Measurements from ENCODE around the gene FHAD1. TPM values are rescaled to one million over a fixed set of nuclear protein-coding genes. Genes with fewer than 3 reads are reported as not detected.

The FHAD1 gene
- total RNA-seq, 1 donor = 0.72 TPM

GRCh38 chr1:15383810-15384209 is 136.8 kb downstream of the FHAD1 start:
- Histone ChIP-seq H3K4me1 (ENCODE audit: insufficient read depth, low read length) (peaks cover 5% of the 10 kb centered on the region), H2AFZ (ENCODE audit: low read length) (peak overlapping the region; percentile 71), H3K27ac (ENCODE audit: low read depth, low read length) (no peak overlapping the region), H3K4me3 (ENCODE audit: insufficient read depth, low read length) (no peak overlapping the region), H3K79me2 (ENCODE audit: insufficient read depth, low read length) (no peaks in the 10 kb centered on the region), H3K27me3 (ENCODE audit: insufficient read depth, low read length) (no peaks in the 10 kb centered on the region), H4K20me1 (ENCODE audit: insufficient read depth, low read length) (no peaks in the 10 kb centered on the region), H3K9me3 (ENCODE audit: low read depth, low read length) (no peaks in the 10 kb centered on the region), H3K4me2 (ENCODE audit: insufficient read depth, low read length) (peak overlapping the region; percentile 81), H3K36me3 (ENCODE audit: insufficient read depth, low read length) (no peaks in the 10 kb centered on the region)
- no peak for DNase-seq (ENCODE audit: insufficient read length, low spot score, missing footprints)
- TF ChIP-seq CTCF (IDR thresholded peaks at IDR 0.05; ENCODE audit: extremely low read depth, low read depth, low read length) = no peak

DNA sequence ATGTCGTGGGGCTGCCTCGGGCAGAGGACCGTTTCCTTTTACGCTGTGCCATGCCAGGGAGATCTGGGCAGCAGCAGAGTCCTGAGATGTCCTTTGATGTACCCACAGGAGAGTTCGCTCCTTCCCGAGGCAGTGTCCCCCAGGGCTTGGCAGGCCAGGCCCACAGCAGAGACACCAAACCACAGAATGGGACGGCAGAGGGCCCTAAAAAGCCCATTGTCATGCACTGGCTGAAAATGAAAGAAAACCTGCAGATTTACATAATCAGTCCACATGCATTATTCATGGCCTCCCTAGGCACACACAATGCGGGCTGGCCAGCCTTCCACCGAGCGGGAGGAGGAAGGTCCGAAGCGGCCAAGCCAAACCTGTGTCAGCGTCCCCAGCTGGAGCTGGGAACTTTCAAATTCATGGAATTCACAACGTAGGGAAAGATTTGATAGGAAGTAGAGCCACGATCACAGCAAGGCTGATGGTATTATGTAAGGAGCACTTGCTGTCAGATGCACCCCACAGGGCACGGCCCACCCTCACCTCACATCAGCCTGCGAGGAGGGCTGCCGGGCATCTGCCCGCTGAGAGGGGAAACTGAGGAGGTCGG is 137.4 kb downstream of the FHAD1 start:
- H3K27ac ChIP-seq (ENCODE audit: low read depth, low read length) = no peak overlapping the region
- no peaks in the 10 kb centered on the region for H3K9me3 ChIP-seq (ENCODE audit: low read depth, low read length)
- H4K20me1 ChIP-seq (ENCODE audit: insufficient read depth, low read length) = no peaks in the 10 kb centered on the region
- H3K4me1 ChIP-seq (ENCODE audit: insufficient read depth, low read length) = peaks cover 5% of the 10 kb centered on the region
- peak overlapping the region; percentile 55 for H3K4me3 ChIP-seq (ENCODE audit: insufficient read depth, low read length)
- H2AFZ ChIP-seq (ENCODE audit: low read length) = peak overlapping the region; percentile 71
- no peaks in the 10 kb centered on the region for H3K79me2 ChIP-seq (ENCODE audit: insufficient read depth, low read length)
- TF ChIP-seq CTCF (IDR thresholded peaks at IDR 0.05; ENCODE audit: extremely low read depth, low read depth, low read length) = no peak
- peak overlapping the region; percentile 81 for H3K4me2 ChIP-seq (ENCODE audit: insufficient read depth, low read length)
- H3K36me3 ChIP-seq (ENCODE audit: insufficient read depth, low read length) = no peaks in the 10 kb centered on the region
- DNase-seq (ENCODE audit: insufficient read length, low spot score, missing footprints) = peak; percentile 90
- H3K27me3 ChIP-seq (ENCODE audit: insufficient read depth, low read length) = no peaks in the 10 kb centered on the region

DNA sequence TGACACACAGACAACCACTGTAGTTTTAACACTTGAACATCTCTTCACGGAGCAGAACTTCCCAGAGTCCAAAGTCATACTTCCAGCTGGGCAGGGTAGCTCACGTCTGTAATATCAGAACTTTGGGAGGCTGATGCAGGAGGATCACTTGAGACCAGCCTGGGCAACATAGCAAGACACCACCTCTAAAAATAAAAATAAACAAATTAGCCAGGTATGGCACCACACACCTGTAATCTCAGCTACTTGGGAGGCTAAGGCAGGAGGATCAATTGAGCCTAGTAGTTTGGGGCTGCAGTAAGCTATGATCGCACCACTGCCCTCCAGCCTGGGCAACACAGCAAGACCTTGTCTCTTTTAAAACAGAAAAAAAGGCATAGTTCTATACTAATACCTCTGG is 138.4 kb downstream of the FHAD1 start:
- H2AFZ ChIP-seq (ENCODE audit: low read length) = no peak overlapping the region
- no peaks in the 10 kb centered on the region for H3K79me2 ChIP-seq (ENCODE audit: insufficient read depth, low read length)
- H4K20me1 ChIP-seq (ENCODE audit: insufficient read depth, low read length) = no peaks in the 10 kb centered on the region
- H3K9me3 ChIP-seq (ENCODE audit: low read depth, low read length) = no peaks in the 10 kb centered on the region
- H3K27me3 ChIP-seq (ENCODE audit: insufficient read depth, low read length) = no peaks in the 10 kb centered on the region
- TF ChIP-seq CTCF (IDR thresholded peaks at IDR 0.05; ENCODE audit: extremely low read depth, low read depth, low read length) = no peak
- H3K4me2 ChIP-seq (ENCODE audit: insufficient read depth, low read length) = no peak overlapping the region
- H3K36me3 ChIP-seq (ENCODE audit: insufficient read depth, low read length) = no peaks in the 10 kb centered on the region
- no peak overlapping the region for H3K4me3 ChIP-seq (ENCODE audit: insufficient read depth, low read length)
- no peak for DNase-seq (ENCODE audit: insufficient read length, low spot score, missing footprints)
- peaks cover 5% of the 10 kb centered on the region for H3K4me1 ChIP-seq (ENCODE audit: insufficient read depth, low read length)
- no peak overlapping the region for H3K27ac ChIP-seq (ENCODE audit: low read depth, low read length)

DNA sequence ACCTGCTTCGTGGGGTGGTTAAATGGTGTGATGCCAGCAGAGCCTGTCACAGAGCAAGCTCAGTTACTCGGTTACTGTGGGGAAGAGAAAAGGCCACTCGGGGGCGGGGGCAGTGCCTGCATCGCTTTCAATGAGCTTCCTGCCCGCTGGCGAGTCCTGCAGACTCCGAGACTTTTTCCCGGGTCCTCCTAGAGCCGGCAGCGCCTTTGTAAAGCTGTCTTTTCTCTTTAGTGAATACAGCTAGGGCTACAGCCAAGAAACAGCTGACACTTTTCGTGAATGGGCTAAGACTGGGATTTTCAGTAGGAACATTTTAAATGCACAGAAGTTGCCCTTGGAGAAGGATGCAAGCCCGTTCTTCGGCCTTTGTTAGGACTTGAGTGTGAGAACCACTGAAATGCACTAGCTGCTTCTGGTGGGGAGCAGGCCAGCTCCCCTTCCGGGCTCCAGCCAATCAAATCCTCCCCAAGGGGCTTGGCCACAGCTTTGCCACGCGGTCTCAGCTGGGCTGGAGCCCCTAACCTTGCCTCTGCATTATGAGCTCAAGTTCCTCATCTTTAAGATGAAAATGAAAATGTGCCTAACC is 139.2 kb downstream of the FHAD1 start:
- DNase-seq (ENCODE audit: insufficient read length, low spot score, missing footprints) = no peak
- H2AFZ ChIP-seq (ENCODE audit: low read length) = peak overlapping the region; percentile 57
- no peaks in the 10 kb centered on the region for H3K36me3 ChIP-seq (ENCODE audit: insufficient read depth, low read length)
- H3K27ac ChIP-seq (ENCODE audit: low read depth, low read length) = no peak overlapping the region
- H3K4me2 ChIP-seq (ENCODE audit: insufficient read depth, low read length) = peak overlapping the region; percentile 61
- H3K4me3 ChIP-seq (ENCODE audit: insufficient read depth, low read length) = peak overlapping the region; percentile 27
- H3K79me2 ChIP-seq (ENCODE audit: insufficient read depth, low read length) = no peaks in the 10 kb centered on the region
- TF ChIP-seq CTCF (IDR thresholded peaks at IDR 0.05; ENCODE audit: extremely low read depth, low read depth, low read length) = no peak
- no peaks in the 10 kb centered on the region for H3K27me3 ChIP-seq (ENCODE audit: insufficient read depth, low read length)
- no peaks in the 10 kb centered on the region for H4K20me1 ChIP-seq (ENCODE audit: insufficient read depth, low read length)
- H3K4me1 ChIP-seq (ENCODE audit: insufficient read depth, low read length) = peaks cover 5% of the 10 kb centered on the region
- no peaks in the 10 kb centered on the region for H3K9me3 ChIP-seq (ENCODE audit: low read depth, low read length)

Data from osteoblast (primary cell).